Measurements from ENCODE around the gene ZNF653.
"Not testable (repeated sequence)": the region's sequence is repeated elsewhere in the genome, so short reads cannot be mapped to it uniquely, and the experiment has no call there.

The ZNF653 gene

GRCh38 chr19:11473725-11474124 lies 31.9 kb downstream of the ZNF653 start:
- Histone ChIP-seq H3K9ac (ENCODE audit: low read depth, low read length, poor library complexity, severe bottlenecking) (no peak overlapping the region), H3K4me3 (ENCODE audit: low read length, poor library complexity, severe bottlenecking) (no peak overlapping the region), H3F3A (ENCODE audit: low read depth) (no peaks in the 10 kb centered on the region), H3K9me2 (replicated peaks; ENCODE audit: low read depth, low read length) (no peaks in the 10 kb centered on the region), H3K4me1 (ENCODE audit: insufficient read depth, low read length, poor library complexity, severe bottlenecking) (no peaks in the 10 kb centered on the region), H2AFZ (ENCODE audit: low read length) (no peak overlapping the region), H3K4me2 (ENCODE audit: low read depth, low read length, poor library complexity, severe bottlenecking) (no peak overlapping the region), H3K36me3 (ENCODE audit: insufficient read depth, low read length) (no peaks in the 10 kb centered on the region), H4K20me1 (ENCODE audit: insufficient read depth, low read length, poor library complexity, severe bottlenecking) (no peaks in the 10 kb centered on the region), H3K79me2 (ENCODE audit: insufficient read depth, low read length) (no peaks in the 10 kb centered on the region), H3K9me3 (ENCODE audit: insufficient read depth, low read depth, low read length) (no peaks in the 10 kb centered on the region), H3K27me3 (ENCODE audit: insufficient read depth, low read length, poor library complexity, severe bottlenecking) (no peaks in the 10 kb centered on the region)
- TF ChIP-seq EZH2phosphoT487 (IDR thresholded peaks at IDR 0.05; ENCODE audit: borderline replicate concordance), result no peak
- TF ChIP-seq, protein P1, sequence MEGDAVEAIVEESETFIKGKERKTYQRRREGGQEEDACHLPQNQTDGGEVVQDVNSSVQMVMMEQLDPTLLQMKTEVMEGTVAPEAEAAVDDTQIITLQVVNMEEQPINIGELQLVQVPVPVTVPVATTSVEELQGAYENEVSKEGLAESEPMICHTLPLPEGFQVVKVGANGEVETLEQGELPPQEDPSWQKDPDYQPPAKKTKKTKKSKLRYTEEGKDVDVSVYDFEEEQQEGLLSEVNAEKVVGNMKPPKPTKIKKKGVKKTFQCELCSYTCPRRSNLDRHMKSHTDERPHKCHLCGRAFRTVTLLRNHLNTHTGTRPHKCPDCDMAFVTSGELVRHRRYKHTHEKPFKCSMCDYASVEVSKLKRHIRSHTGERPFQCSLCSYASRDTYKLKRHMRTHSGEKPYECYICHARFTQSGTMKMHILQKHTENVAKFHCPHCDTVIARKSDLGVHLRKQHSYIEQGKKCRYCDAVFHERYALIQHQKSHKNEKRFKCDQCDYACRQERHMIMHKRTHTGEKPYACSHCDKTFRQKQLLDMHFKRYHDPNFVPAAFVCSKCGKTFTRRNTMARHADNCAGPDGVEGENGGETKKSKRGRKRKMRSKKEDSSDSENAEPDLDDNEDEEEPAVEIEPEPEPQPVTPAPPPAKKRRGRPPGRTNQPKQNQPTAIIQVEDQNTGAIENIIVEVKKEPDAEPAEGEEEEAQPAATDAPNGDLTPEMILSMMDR (conservative IDR thresholded peaks at IDR 0.05; ENCODE audit: low read length), result no peak

DNA sequence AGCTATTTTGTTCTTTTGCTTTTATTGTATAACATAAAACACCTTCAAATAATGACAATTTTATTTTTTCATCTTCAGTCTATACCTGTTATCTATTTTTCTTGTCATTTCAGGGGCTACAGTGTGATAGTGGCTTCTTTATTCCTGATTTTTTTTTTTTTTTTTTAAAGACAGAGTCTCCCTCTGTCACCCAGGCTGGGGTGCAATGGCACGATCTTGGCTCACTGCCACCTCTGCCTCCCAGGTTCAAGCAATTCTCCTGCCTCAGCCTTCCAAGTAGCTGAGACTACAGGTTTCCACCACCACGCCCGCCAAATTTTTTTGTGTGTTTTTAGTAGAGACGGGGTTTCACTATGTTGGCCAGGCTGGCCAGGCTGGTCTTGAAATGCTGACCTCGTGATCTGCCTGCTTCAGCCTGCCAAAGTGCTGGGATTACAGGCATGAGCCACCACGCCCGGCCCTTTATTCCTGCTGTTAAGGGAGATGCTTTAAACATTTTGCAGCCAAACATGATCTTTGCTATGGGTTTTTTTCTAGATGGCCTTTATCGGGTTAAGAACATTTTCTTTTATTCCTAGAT lies 37.3 kb downstream of the ZNF653 start:
- not testable (repeated sequence) for H3K27me3 ChIP-seq (ENCODE audit: insufficient read depth, low read length, poor library complexity, severe bottlenecking); H3K36me3 ChIP-seq (ENCODE audit: insufficient read depth, low read length); H3K9me3 ChIP-seq (ENCODE audit: insufficient read depth, low read depth, low read length)

DNA sequence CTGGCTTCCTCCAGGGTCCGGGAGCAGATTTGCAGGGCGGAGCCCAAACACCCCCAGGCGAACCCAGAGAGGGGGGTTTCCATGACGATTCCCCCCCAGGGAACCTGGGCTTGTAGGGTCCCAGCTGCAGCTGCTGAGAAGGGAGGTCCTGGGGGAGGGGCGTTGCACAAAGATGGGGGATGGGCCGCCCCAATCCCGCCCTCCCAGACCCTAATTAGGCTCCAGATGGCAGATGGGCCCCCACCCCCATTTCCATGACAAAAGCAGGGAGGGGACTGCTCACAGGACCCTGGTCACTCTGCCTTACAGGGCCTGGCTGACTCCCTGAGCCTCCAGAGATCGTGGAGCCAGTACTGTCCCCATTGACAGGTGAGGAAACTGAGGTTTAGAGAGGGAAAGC lies 40.0 kb downstream of the ZNF653 start:
- no peaks in the 10 kb centered on the region for H4K20me1 ChIP-seq (ENCODE audit: insufficient read depth, low read length, poor library complexity, severe bottlenecking)
- H3K9ac ChIP-seq (ENCODE audit: low read depth, low read length, poor library complexity, severe bottlenecking), result no peak overlapping the region
- H3K9me2 ChIP-seq (replicated peaks; ENCODE audit: low read depth, low read length), result no peaks in the 10 kb centered on the region
- H3K27me3 ChIP-seq (ENCODE audit: insufficient read depth, low read length, poor library complexity, severe bottlenecking), result no peaks in the 10 kb centered on the region
- TF ChIP-seq, protein P1 (conservative IDR thresholded peaks at IDR 0.05; ENCODE audit: low read length), result no peak
- no peaks in the 10 kb centered on the region for H3K9me3 ChIP-seq (ENCODE audit: insufficient read depth, low read depth, low read length)
- H3K79me2 ChIP-seq (ENCODE audit: insufficient read depth, low read length), result no peaks in the 10 kb centered on the region
- no peaks in the 10 kb centered on the region for H3K4me1 ChIP-seq (ENCODE audit: insufficient read depth, low read length, poor library complexity, severe bottlenecking)
- H3K4me2 ChIP-seq (ENCODE audit: low read depth, low read length, poor library complexity, severe bottlenecking), result no peak overlapping the region
- H2AFZ ChIP-seq (ENCODE audit: low read length), result no peak overlapping the region
- H3K36me3 ChIP-seq (ENCODE audit: insufficient read depth, low read length), result no peaks in the 10 kb centered on the region
- H3F3A ChIP-seq (ENCODE audit: low read depth), result no peaks in the 10 kb centered on the region
- H3K4me3 ChIP-seq (ENCODE audit: low read length, poor library complexity, severe bottlenecking), result no peak overlapping the region

More for the DNA sequence above, 37.3 kb downstream of the ZNF653 start:
- H3K79me2 ChIP-seq (ENCODE audit: insufficient read depth, low read length); H4K20me1 ChIP-seq (ENCODE audit: insufficient read depth, low read length, poor library complexity, severe bottlenecking); H3K4me1 ChIP-seq (ENCODE audit: insufficient read depth, low read length, poor library complexity, severe bottlenecking); H3K4me3 ChIP-seq (ENCODE audit: low read length, poor library complexity, severe bottlenecking); H2AFZ ChIP-seq (ENCODE audit: low read length); H3K4me2 ChIP-seq (ENCODE audit: low read depth, low read length, poor library complexity, severe bottlenecking); H3K9me2 ChIP-seq (replicated peaks; ENCODE audit: low read depth, low read length); H3F3A ChIP-seq (ENCODE audit: low read depth); H3K9ac ChIP-seq (ENCODE audit: low read depth, low read length, poor library complexity, severe bottlenecking): not testable (repeated sequence)

All from Loucy (cell line).